IMR-90 (cell line): ENCODE results near the gene COA3.

Experiments used
- BHLHE40 ChIP-seq: fragments of 150-350 bp; IDR thresholded peaks from 2 replicates; pipeline ENCODE4 v1.6.1; 2016; ENCODE audit warnings: mild to moderate bottlenecking, low read depth, low read length
- MAFK ChIP-seq: IDR thresholded peaks from 2 replicates; pipeline ENCODE4 v1.6.1; 2012; ENCODE audit warnings: low read depth, low read length, improper control_type of control experiment
- MXI1 ChIP-seq: IDR thresholded peaks from 2 replicates; pipeline ENCODE4 v1.6.1; 2012; ENCODE audit warnings: low read depth, mild to moderate bottlenecking, low read length, moderate library complexity, borderline replicate concordance
- POLR2A ChIP-seq: IDR thresholded peaks from 2 replicates; pipeline ENCODE4 v1.6.1; 2012; ENCODE audit warnings: mild to moderate bottlenecking, low read depth, low read length
- RCOR1 ChIP-seq: IDR thresholded peaks from 2 replicates; pipeline ENCODE4 v1.6.1; 2012; ENCODE audit warnings: mild to moderate bottlenecking, low read length, improper control_type of control experiment; ENCODE audit not compliant: insufficient replicate concordance
- SMC3 ChIP-seq: fragments of 150-350 bp; IDR thresholded peaks from 2 replicates; pipeline ENCODE4 v1.6.1; 2016; ENCODE audit warnings: low read depth, mild to moderate bottlenecking, antibody characterized with exemption, low read length, moderate library complexity
- TF ChIP-seq, protein P1 (sequence below): conservative IDR thresholded peaks from 2 replicates; pipeline ENCODE4 v1.5.1; 2012; ENCODE audit warnings: mild to moderate bottlenecking, low read depth, low read length, improper control_type of control experiment
- TF ChIP-seq, protein P2 (sequence below): fragments of 150-350 bp; IDR thresholded peaks from 2 replicates; pipeline ENCODE4 v1.6.1; 2016; ENCODE audit warnings: low read depth, mild to moderate bottlenecking, low read length, moderate library complexity, borderline replicate concordance

DNA sequence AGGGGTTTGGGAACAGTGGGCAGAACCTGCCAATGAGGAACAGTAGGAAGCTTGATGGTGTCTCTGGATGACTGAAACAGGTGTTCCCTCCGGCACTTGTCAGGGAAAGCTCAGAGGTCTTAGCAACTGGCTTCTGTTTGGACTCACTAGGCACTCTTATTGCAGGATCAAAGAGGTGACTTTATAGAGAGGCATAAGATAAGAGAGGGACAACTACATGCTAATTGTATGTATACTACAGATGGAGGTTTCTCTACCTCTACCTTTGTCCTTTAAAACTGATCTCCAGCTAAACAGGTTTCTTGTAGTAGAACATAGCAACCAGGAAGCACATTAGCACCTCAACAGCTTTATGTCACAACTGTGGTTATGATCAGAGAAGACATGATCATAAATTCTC, 7.7 kb upstream of the COA3 start:
- TF ChIP-seq, protein P1, sequence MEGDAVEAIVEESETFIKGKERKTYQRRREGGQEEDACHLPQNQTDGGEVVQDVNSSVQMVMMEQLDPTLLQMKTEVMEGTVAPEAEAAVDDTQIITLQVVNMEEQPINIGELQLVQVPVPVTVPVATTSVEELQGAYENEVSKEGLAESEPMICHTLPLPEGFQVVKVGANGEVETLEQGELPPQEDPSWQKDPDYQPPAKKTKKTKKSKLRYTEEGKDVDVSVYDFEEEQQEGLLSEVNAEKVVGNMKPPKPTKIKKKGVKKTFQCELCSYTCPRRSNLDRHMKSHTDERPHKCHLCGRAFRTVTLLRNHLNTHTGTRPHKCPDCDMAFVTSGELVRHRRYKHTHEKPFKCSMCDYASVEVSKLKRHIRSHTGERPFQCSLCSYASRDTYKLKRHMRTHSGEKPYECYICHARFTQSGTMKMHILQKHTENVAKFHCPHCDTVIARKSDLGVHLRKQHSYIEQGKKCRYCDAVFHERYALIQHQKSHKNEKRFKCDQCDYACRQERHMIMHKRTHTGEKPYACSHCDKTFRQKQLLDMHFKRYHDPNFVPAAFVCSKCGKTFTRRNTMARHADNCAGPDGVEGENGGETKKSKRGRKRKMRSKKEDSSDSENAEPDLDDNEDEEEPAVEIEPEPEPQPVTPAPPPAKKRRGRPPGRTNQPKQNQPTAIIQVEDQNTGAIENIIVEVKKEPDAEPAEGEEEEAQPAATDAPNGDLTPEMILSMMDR = no peak
- TF ChIP-seq POLR2A = no peak
- TF ChIP-seq MAFK = no peak
- no peak for TF ChIP-seq SMC3
- no peak for TF ChIP-seq BHLHE40
- TF ChIP-seq, protein P2, sequence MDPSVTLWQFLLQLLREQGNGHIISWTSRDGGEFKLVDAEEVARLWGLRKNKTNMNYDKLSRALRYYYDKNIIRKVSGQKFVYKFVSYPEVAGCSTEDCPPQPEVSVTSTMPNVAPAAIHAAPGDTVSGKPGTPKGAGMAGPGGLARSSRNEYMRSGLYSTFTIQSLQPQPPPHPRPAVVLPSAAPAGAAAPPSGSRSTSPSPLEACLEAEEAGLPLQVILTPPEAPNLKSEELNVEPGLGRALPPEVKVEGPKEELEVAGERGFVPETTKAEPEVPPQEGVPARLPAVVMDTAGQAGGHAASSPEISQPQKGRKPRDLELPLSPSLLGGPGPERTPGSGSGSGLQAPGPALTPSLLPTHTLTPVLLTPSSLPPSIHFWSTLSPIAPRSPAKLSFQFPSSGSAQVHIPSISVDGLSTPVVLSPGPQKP = no peak
- TF ChIP-seq MXI1 = no peak
- no peak for TF ChIP-seq RCOR1
